Activated T-cell treated with anti-CD3 and anti-CD28 coated beads, Interleukin-2, amount 50 U/mL, for 1 hour (primary cell): ENCODE data around the gene PI4KA.

Experiments used
- DNase-seq: peaks from one replicate; pipeline ENCODE4 v3.0.0-alpha.2; 2020

Gene PI4KA

GRCh38 chr22:20881869-20882815, 23.5 kb upstream of the PI4KA start:
- DNase-seq: no peak

- no peak for DNase-seq
These were observed 22.6 kb upstream of the PI4KA start for GRCh38 chr22:20881231-20881630.

- DNase-seq: no peak
These were observed 19.1 kb upstream of the PI4KA start for GRCh38 chr22:20877715-20878114.

- DNase-seq: no peak
These were observed 16.7 kb upstream of the PI4KA start for GRCh38 chr22:20875296-20875695.

GRCh38 chr22:20873214-20873613, 14.6 kb upstream of the PI4KA start:
- no peak for DNase-seq

GRCh38 chr22:20869234-20869633, 10.6 kb upstream of the PI4KA start:
- DNase-seq: no peak

GRCh38 chr22:20868025-20868962, 9.7 kb upstream of the PI4KA start:
- no peak for DNase-seq

GRCh38 chr22:20867179-20868024, 8.8 kb upstream of the PI4KA start:
- no peak for DNase-seq

- no peak for DNase-seq
These were observed 8.1 kb upstream of the PI4KA start for GRCh38 chr22:20866736-20867135.

GRCh38 chr22:20865875-20866445, 7.3 kb upstream of the PI4KA start:
- DNase-seq: no peak

- no peak for DNase-seq
These were observed 6.7 kb upstream of the PI4KA start for GRCh38 chr22:20865331-20865730.

GRCh38 chr22:20864186-20864908, 5.7 kb upstream of the PI4KA start:
- no peak for DNase-seq

- no peak for DNase-seq
These were observed 4.8 kb upstream of the PI4KA start for GRCh38 chr22:20863366-20863765.

GRCh38 chr22:20862540-20862939, 3.9 kb upstream of the PI4KA start:
- DNase-seq: no peak

- no peak for DNase-seq
These were observed 1.0 kb upstream of the PI4KA start for GRCh38 chr22:20859615-20860014.

GRCh38 chr22:20857838-20858614, 585 bp downstream of the PI4KA start:
- peak; percentile 86 for DNase-seq

GRCh38 chr22:20857247-20857643, 1.4 kb downstream of the PI4KA start:
- DNase-seq: no peak

- DNase-seq: no peak
These were observed 5.4 kb downstream of the PI4KA start for GRCh38 chr22:20853236-20853660.

- no peak for DNase-seq
These were observed 6.1 kb downstream of the PI4KA start for GRCh38 chr22:20852503-20852902.

GRCh38 chr22:20852076-20852475, 6.5 kb downstream of the PI4KA start:
- DNase-seq: no peak
